GM21526 (cell line): Measurements from ENCODE around the gene SLIT2.

Experiments
- ATAC-seq: cut with Tn5 transposase; IDR thresholded peaks from one replicate; pipeline ENCODE4 v1.9.1; 2021; ENCODE audit warnings: moderate library complexity; ENCODE audit not compliant: unreplicated experiment, low FRiP score

The SLIT2 gene

GRCh38 chr4:20298986-20299385 lies 47.3 kb downstream of the SLIT2 start:
- no peak for ATAC-seq

- ATAC-seq = no peak
Observed at GRCh38 chr4:20299515-20299914, 47.8 kb downstream of the SLIT2 start.

- no peak for ATAC-seq
Observed at GRCh38 chr4:20301161-20301560, 49.5 kb downstream of the SLIT2 start.
